ENCODE measurements around the gene P2RY6.

Gene P2RY6

DNA sequence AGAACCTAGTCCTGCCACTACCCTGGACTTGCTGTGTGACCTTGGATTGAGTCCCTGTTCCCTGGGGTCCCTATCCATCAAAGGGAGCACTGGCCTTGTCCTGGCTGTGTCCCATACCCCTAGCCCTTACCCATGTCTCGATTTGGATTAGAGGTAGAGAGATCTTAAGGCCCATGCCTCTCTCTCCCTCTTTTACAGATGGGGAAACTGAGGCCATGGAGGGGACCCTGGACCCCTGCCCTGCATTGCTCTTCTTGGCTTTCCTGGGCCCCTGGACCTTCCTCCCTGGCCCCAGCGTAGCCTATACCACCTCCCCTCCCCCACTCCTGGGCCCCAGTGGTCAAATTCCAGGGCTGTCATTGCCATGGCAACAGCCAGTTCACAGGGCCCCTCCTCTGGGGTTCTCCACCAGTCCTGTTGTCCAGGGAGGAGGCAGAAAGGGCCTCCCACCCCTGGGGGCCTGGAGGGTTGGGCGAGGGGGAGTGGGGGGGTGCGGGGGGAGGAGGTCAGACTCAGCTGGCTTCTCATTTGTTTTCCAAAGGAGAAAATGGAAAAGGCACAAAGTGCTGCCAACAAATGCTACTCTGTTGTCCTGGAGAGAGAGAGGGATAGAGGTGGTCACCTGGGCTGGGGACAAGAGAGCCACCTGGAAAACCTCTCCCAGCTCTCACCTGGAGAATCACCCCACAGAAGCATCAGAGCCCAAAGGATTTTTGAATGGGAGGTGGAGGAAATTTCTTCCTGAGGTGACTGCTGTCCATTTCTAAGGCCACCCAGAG, 59.2 kb downstream of the P2RY6 start:
- DNase-seq (ENCODE audit: low spot score) = peak; percentile 51

DNA sequence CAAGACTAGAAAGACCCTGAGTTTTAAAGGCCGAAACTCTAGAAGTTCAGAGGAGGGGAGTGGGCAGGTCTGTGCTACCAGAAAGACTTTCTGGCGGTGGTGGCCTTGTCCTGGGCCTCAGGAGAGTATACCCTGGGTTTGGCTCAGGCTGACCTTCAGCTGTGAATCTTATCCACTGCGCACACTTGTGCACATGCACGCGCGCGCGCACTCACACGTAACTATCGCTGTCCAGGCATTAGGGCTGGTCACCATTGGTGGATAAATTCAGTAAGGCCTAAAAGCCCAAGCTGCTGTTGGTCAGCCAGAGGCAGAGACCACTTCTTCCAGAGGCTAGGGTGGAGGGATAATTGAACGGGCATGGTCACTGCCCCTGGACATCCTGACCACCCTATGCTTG, 61.0 kb downstream of the P2RY6 start:
- no peak for DNase-seq (ENCODE audit: low spot score)

DNA sequence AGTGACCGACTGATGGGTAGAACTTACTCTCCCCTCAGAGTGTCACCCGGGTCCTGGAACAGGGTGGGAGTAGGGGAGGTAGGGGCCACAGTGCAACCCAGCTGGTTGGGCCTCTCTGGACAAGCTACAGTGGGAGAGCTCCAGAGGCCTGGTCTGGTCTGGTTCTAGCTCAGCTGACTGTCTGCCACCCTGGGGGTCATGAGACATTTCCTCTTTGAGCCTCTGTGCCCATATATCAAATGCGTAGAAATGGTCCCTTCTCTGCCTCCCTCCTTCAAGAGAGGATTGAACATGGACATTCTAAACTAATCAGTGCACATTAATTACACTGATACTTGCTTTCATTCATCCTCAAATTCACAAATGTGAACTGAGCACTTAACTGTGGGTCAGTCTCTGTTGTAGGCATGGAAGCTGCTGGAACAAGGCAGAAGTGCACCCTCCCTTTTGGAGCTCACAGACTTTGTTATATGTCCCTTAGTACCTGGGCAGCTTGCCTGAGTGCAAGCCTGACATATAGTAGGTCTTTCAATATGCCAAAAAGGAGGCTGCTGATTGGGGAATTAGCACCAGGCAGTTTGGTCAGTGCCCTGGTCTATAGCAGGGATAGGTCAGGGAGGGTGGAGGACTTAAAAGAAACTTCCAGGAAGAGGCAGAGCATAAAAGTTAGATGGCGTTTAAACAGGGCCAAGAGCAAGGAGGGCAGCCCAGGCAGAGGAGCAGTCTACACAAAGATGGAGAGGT, 61.7 kb downstream of the P2RY6 start:
- DNase-seq (ENCODE audit: low spot score) = no peak

DNA sequence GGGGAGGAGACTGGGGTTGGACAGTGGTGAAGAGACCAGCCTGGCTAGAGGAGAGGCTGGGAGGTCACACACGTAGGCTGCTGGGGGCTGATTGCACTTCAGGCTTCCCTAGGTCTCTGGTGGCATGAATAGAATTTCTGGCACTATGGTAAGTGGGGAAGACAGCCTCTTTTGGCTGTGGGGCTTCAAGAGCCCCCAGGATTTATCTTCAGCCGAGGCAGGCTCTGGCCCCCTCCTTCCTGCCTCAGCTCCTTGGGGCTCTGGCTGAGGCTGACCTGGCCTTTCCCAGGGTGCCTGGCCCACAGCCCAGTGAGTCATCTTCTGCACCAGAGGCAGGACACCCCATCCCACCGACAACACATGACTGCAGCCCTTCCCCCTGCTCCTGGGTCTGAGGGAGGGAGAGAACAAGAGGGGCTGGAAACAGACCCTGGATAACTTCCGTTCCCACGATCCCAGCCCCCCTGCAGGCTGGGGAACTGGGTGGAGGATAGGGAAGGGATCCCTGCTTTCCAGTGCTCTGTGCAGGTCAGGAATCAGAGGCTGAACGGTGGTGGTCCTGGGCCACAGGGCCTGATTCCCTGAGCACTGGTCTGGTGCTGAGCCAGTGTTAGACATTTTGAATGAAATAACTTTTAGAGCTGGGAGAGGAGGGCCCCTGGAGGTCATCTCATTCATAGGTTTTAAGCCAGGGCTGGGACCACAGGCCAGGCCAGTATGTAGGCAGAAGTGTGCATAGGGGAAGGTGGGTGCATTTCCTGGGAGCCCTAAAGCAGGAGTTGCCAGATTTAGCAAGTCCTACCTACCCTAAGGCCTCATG, 62.5 kb downstream of the P2RY6 start:
- DNase-seq (ENCODE audit: low spot score) = peak; percentile 38

DNA sequence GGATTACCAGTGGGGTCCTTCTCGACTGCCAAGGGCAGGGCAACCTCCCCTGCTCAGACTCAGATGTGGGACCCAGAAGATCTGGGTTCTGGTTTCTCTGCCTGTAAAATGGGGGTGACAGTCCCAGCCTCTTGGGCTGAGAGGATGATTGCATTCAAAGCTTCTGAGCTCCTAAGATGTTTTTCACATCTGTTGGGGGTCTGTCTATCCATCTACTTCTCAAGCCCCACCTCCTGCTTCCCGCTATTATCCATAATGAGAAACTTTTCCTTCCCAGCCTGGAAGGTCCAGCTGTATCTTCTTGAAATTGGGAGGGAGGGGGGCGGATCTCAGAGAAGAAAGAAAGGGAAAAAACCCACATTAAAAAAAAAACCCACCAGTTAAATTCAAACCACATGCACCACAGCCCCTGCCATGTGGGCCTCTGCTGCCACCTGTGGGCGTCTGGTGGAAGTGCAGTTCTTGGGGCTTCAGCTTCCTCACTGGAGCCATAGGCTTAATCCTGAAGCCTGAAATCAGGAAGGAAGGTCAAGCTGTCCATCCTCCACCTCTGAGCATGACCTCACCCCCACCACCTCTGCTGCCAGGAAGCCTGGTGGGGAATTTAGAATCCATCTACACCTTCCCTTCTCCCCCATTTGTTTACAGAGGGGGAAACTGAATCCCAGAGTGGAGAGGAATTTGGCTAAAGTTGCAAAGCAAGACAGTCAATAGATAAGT, 63.2 kb downstream of the P2RY6 start:
- DNase-seq (ENCODE audit: low spot score) = peak; percentile 84

DNA sequence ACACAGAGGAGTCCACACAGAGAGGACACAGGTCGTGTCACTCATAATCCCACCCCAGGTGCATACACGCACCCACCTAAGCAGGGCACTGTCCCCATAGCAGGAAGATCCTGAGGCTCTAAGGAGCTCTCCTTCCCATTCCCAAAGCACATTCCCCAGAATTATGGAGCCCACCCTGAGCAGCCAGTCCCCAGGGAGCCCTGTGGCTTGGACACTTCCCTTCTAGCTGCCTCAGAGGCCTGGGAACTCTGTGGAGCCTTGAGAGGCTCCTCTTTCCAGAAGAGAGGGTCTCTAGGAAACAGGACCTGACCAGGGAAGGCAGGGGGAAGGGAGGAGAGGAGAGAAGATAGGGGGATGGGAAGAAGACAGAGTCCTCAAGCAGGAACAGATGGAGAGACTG, 65.7 kb downstream of the P2RY6 start:
- DNase-seq (ENCODE audit: low spot score) = no peak

DNA sequence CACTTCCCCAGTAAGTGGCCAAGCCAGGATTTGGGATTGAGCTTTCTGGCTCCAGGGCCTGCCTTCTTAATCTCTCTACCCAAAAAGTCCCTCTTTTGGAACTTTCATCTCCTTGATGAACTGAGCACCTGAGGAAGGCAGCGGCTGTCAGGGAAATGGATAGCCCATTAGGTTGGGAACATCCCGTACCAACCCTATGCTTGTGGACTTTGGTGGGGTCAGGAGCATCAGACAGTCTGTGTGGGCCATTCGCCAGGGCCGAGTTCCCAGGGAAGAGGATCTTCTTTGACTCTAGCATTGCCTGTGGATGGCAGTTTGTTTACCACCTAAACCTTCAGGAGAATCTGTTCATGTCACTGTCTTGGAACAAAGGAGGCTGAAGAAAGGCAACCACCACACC, 66.1 kb downstream of the P2RY6 start:
- no peak for DNase-seq (ENCODE audit: low spot score)

DNA sequence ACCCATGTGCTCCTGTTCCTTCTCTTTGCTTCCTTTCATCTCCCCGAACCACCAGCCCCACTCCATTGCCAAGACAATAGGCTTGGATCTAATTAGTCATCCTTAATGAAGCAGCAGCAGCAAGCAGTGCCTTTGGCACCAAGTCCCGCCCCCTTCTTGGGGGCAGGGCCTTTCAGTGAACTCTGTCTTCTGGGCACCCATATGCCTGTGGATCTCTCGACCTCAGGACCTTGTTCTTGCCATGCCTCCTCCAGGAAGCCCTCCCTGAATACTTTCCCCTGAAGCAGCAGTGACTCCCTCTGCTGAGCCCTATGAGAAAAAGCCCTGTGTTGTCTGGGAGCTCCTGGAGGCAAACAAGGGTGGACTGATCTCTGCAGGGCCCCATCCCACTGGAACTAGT, 68.0 kb downstream of the P2RY6 start:
- peak; percentile 37 for DNase-seq (ENCODE audit: low spot score)

DNA sequence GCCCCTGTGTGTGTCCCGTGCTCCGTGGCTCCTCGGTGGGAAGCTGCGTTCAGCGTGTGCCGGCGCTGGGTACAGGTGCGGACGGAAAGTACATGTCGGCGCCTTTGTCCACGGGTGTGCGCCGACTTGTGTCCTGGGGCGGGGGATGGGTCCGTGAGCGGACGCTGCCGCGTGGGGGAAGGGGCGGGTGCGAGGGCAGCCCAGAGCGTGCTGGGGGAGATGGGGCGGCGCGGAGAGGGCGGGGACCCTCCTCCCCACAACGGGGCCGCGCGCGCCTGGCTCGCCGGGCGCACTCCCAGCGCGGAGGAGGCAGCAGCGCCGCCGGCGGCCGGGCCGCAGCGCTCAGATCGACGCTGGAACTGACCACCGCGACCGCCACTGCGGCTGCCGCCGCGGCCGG, 70.5 kb downstream of the P2RY6 start:
- peak; percentile 29 for DNase-seq (ENCODE audit: low spot score)

DNA sequence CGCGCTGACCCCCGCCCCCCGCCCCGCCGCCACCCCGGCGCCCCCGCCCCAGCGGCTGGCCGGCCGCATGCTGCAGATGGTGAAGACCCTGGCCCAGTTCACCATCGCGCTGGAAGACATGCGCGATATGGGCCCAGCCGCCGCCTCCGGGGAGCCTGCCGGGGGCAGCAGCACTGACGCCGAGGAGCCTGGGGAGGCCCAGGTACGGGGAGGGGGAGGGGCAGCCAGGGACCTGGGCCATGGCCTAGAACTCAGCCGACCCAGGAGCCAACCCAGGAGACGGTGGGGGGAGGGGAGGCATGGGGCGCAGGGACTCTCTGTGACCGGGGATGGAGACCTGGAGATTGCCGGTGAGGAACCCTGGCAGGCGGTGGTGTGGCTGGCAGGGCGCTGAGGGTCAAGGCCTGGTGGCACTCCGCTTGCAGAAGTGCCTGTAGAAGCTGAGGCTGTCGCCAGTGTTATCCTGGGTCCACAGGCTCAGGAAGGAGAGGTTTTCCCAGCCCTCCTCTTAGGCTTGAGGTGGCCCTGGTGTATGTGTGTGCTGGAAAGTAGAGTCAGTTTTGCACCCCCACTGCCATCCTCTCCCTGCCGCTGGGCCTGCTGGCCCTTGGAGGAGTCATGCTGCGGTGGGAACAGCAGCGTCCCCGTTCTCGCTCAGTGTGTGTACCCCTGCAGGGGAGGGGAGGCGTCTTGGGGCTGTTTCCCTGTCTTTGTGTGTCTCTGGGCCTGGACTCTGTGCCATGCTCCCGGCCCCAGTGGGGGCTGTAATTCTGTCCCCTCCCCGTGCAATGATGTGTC, 71.1 kb downstream of the P2RY6 start:
- peak; percentile 34 for DNase-seq (ENCODE audit: low spot score)

DNA sequence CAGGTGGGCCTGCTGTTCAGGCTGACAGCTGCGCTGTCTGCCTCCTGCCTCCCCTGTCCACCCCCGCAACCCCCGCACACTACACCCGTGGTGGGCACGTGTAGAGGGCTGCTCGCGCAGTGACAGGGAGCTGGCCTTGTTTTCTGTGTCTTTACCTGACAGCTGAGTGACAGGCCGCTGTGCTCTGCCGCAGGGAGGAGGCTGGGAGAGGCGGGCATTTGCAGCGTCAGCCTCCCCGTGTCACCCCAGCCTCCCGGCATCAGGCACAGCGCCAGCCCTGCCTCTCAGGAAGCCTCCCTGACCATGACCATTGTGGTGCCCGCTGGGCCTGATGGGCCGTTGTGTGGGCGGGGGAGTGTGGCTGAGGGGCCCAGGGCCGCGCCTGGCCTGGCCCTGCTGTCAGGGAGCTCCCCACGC, 72.1 kb downstream of the P2RY6 start:
- DNase-seq (ENCODE audit: low spot score) = no peak

DNA sequence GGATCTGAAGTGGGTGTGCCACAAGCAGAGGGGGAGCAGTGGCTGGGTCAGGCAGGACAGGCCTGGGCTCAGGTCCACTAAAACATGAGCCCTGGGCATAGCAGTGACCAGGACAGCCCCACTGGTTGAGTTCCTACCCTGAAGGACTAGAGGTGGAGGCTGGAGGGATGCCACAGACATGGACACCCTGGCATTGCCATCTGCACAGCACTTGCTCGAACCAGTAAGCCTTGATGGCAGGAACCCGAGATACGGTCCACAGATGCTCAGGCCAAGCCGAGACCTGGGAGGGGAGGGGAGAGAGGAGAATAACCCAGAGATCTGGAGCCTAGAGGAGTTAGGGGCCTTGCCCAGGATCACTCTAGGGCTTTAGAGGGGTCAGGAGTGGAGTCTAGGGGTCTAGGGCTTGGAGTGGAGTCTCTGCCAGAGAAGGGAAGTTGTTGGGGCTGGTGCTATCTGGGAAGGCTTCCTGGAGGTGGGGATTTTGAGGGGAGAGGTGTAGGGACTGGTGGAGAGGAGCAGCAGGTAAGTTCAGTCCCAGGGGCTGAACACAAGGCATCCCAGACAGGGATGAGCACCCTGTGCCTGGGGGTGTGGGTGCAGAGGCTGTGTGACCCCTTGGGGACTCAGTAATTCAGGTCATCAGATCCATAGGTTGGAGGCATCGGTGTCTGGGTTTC, 73.5 kb downstream of the P2RY6 start:
- no peak for DNase-seq (ENCODE audit: low spot score)

DNA sequence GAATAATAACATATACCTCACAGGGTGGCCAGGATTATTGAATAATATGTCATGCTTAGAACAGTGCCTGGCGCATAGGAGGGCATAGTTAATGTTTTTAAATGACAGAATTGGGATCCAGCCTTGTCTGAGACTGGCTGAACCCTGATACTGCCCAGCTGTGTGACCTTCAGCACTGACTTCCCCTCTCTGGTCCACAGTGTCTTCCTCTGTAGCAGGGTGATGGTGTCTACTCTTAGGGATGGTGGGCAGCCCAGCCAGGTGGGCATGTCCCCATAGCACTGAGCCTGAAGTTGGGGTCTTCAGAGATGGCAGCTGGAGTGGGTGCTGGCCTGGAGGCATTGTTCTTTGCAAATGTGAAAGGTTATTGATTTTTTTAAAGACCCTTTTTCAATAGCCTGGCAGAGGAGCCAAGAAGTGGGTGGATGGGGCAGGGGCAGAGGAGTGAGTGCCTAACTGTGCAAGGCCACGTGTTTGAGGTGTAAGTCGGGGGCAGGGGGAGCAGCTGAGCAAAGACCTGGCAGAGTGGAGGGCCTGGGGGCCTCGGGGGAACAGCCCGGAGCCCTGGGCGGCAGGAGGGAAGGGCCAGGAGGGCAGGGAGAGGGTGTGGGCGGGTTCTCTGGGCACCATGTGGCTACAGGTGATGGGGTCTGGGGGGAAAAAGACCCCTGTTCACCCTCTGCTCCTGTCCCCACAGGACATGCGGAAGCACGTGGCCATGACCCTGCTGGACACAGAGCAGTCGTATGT, 74.2 kb downstream of the P2RY6 start:
- no peak for DNase-seq (ENCODE audit: low spot score)

DNA sequence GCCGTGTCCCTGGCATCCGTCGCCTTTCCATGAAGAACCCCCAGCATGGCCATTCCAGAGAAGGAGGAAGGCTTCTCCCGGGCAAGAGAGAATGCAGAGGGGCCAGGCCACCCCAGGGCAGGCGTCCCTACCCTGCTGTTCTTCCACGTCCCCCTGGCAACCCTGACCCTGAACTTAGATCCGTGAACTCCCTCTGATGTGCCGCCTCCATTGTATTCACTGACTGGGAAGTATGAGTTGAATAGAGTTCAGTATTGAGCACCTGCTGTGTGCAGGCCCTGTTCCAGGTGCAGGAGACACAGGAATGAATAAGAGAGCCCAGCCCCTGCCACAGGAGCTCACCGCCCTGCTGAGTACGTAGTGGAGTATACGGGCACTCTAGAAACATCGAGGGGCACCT, 74.9 kb downstream of the P2RY6 start:
- DNase-seq (ENCODE audit: low spot score) = no peak

Data from SK-N-DZ (cell line).